Skin of body (tissue), 2 donors: Measurements from ENCODE around the gene RCBTB2. TPM values are rescaled to one million over a fixed set of nuclear protein-coding genes. Genes with fewer than 3 reads are reported as not detected.

ENCODE experiments used
- DNase-seq: peaks from one replicate; lab custom pipeline; 2025; lab: John Stamatoyannopoulos, UW
- total RNA-seq: library from RNA; depleted of rRNA; stranded (reverse); fragments of >200 nt; gene quantifications from one replicate; pipeline ENCODE4 v1.2.3, GENCODE V29; 2014

RCBTB2 gene
- total RNA-seq, 1 donor from 2014 or later, result 12.5 TPM

DNA sequence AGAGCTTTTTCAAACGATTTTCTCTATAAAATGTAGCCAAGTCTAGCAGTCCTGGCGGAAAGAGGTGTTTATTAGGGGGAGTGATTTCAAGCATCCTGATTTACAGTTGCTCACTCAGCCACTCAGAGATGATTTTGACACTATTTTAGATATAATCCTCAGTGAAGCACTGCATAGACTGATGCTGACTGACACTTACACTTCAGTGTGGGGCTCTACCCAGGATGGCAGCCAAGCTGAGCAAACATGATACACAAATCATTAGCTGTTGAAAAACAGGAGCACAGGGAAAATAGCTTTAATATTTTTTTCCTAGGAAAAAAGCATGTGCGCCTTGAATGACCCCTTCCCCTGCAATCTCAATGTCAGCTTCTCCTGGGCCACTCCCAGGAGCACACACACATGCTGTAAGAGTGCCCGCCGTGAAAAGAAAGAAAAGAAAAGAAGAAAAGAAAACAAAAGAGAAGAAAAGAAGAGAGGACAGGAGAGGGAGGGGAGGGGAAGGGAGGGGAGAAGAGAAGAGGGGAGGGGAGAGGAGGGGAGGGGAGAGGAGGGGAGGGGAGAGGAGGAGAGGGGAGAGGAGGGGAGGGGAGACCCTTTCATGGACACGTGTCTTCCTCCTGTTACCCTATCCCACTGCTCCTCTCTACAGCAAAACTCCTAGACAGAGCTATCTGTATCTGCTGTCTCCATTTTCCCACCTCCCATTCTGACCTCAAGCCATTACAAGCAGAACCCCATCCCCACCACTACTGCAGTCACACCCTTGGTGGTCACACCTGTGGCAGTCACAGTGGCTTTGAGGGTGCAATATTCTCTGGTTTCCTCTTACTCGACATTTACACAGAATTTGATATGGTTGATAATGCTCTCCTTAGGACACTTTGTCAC lies 36.4 kb downstream of the RCBTB2 start:
- no peak for DNase-seq

DNA sequence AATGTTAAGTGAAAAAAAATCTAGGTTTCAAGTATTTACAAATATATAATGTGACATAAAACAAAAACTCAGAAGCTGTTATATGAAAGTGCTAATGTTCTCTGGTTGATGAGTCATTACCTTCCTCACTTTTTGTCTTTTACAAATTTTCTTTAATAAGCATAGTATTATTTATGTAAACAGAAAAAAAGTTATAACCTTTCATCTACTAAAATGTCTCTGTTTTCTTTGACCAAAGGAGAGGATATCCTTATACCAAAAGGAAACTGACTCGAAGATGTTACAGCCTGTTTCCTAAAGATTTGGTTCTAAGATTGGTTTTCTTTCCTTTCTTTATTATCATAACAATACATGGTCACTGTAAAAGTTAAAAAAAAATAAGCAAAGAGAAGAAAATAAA lies 38.0 kb downstream of the RCBTB2 start:
- no peak for DNase-seq

DNA sequence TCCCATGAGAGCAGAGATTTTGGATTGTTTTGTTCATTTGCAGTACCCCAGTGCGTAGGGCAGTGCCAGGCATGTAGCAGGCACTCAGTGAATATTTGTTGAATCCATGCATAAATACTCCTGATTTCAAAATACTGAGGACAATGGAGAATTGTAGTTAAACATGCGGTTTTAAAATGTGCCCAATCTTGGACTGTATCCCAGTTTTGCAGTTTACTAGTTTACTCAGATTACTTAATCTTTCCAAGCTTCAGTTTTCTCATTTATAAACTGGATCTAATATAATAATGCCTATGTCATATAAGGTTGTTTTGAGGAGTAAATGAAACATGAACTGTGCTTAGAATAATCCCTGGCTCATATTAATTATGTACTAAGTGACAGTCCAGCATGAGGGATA lies 39.0 kb downstream of the RCBTB2 start:
- no peak for DNase-seq

DNA sequence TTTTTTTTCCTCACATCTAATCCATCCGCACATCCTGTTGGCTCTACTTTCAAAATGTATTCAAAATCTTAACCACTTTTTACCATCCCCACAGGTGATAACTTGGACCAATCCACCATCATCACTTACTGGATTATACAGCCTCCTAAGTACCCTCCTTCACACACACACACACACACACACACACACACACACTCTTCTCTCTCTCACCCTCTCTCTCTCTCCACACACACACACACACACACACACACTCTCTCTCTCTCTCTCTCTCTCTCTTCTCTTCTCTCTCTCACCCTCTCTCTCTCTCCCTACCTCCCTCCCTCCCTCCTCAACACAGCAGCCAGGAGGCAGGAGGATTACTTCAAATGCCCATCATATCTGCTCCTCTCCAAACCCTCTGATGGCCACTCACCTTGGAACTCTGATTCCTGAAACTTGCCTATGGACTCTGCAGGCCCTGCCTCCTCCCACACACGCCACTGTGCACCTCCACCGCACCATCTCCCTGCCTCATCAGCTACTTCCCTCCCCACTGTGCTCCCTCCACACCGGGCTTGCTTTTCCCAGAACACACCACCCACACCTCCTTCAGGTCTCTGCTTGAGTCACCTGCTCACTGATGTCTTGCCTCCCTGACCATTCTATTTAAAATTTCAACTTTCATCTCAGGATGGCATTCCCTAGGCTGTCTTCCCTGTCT lies 39.7 kb downstream of the RCBTB2 start:
- peak; percentile 34 for DNase-seq

DNA sequence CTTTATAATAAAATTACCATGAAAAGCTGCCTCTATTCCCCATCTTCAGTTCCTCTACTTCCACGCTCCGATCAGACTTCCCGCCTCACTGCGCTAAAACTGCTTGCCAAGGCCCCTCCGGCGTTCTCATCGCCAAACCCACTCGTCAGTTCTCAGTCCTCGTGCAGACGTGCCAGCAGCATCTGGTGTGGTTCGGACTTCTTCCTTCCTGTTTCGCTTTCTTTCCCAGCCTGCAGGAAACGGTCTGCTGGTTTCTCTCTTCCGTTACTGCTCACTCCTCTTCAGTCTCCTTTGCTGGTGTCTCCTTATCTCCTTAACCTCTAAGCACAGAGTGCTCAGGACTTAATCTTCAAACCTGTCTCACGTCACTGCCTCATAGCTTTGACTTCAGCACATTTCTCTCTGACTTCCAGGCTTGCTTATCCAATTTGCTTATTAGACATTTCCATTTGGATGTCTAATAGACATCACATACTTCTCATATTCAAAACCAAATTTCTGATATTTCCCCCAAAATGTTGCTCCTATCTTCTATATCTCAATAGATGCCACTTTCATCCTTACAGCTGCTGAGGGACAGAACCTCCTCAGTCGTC lies 40.3 kb downstream of the RCBTB2 start:
- DNase-seq, result peak; percentile 57

DNA sequence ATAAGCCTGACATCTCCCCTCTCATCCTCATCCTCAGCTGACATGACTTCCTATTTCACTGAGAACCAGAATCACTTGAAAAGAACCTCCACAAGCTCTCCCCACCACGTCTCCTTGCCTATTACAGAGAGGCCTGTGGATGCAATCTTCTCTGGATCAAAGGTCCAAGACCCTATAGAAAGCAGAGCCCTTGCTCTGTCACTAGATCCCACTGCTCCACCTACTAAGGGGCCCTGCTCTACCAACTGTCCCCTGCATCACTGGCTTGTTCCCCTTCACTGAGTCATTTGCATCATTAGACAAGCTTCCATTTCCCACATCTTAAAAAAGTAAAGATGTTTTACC lies 40.8 kb downstream of the RCBTB2 start:
- DNase-seq, result no peak

DNA sequence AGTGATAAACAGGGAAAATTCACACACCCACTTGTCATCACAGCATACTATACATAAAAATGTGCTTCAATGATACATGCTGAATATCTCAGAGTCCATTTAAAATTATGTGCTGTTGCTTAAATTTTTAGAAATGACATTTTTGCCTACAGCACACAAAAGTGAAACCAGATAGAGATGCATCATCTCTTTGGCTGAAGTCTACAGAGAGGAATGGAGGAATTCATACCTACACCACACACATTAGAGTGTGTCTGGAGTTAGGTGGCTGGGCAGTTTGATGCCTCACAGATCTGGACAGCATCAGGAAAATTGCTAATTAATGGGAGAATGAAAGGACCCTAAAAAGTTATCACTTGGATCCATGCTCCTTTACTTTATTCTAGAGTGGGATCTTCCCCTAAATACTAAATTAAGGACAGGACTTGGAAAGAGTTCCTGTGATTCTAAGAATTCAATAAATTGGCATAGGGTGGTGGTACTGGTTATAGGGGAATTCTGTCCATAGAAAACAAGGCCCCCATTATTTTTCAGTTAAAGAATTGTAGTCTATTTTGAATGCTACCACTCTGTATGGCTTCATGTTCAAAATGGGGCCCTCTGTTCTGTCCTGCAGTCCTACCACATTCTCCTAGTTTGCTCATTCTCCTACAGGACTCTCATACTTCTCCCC lies 41.3 kb downstream of the RCBTB2 start:
- no peak for DNase-seq

DNA sequence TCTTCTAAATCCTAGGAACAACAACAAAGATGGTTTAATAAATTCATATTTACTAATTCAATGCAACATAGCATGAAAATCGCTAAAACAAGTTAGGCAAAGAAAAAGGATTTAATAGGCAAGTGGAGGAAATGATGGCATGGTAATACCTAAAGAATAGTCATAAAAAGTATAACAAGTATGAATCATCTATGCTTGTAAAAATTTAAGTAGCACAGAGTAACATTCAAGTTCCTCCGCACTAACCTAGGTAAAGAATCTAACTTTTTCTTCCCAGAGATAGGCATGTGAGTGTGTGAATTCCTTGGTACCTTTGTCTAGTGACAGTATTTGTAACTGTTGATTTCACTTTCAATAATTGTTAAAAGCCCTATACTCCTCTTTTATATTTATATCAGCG lies 42.6 kb downstream of the RCBTB2 start:
- DNase-seq, result no peak

DNA sequence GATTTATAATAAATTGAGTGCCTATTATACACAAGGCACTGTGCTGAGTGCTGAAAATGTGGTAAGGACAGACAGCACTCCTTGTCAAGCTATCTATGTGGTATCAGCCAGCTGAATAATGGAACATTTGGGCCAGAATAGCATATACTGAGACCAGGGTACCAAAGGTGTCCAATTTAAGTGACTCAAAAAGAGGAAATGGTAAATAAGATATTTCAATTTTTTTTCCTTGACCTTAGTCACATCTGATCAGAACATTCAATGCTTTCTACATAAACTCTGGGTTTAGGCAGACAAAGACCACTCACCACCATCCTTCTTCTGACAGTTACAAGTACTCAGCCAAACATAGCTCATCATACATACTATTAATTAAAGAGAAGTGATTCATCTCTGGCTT lies 43.2 kb downstream of the RCBTB2 start:
- DNase-seq, result no peak

DNA sequence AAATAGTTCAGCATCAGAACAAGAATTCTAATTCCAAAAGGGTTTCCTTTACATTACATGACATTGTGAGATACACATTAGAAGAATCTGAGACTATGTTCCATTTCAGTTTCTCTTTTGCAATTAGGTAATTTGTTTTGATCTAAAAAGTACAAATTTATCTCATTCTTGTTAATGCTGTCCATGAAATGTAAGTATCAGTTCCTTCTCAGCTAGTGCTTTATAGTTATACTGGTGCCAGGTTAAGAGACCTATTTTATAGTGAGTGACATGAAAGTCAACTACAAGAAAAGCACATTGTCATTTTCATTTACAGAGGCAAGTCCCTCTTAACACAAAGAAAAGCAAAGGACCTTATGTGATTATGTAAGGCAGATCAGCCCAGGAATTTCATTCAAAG lies 43.9 kb downstream of the RCBTB2 start:
- no peak for DNase-seq

DNA sequence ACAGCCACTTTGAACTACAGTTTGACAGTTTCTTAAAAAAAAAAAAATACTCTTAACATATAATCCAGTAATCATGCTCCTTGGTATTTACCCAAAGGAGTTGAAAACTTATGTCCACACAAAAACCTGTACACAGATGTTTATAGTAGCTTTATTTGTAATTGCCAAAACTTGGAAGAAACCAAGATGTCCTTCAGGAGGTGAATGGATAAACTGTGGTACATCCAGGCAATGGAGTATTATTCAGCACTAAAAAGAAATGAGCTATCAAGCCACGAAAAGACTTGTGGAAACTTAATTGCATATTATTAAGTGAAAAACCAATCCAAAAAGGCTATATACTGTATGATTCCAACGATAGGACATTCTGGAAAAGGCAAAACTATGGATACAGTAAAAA lies 44.9 kb downstream of the RCBTB2 start:
- no peak for DNase-seq

DNA sequence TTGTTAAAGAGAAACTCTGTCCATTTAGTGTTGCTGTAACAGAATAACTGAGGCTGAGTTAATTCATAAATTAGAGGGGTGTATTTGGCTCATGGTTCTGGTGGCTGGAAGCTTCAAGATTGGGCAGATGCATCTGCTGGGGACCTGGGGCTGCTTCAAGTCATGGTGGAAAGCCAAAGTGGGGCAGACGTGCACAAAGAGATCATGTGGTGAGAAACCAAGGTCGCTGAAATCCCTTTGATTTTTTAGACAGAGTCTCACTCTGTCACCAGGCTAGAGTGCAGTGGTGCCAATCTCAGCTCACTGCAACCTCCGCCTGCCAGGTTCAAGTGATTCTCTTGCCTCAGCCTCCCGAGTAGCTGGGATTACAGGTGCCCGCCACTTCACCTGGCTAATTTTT lies 46.0 kb downstream of the RCBTB2 start:
- no peak for DNase-seq

DNA sequence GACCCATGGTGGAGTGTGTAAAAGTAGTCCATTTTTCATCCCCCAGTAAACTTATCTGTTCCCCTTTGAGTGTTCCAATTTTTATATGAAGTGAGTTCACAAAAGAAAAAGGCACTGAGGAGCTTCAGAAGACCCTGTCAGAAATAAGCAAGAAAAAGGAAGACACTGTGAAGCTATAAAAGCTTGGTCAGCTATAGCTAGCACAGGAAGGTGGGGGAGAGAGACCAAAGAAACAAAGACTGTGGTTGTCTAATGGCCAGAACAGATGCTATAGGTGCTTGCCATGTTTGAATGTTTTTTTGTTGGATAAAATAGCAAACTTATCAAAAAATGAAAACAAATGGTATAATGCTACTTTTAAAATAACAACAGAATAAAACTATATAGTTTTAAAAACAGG lies 46.5 kb downstream of the RCBTB2 start:
- DNase-seq, result no peak

DNA sequence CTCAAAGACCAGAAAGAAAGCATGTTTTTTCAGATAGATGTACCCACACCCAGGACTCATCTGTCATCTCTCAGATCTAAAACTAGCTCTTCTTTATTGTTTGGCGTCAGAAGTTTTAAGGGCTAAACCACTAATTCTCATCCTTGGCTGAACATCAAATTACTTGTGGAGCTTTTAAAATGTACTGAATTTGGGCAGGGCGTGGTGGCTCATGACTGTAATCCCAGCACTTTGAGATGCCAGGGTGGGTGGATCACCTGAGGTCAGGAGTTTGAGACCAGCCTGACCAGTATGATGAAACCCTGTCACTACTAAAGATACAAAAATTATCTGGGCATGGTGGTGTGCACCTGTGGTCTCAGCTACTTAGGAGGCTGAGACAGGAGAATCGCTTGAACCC lies 47.4 kb downstream of the RCBTB2 start:
- no peak for DNase-seq

DNA sequence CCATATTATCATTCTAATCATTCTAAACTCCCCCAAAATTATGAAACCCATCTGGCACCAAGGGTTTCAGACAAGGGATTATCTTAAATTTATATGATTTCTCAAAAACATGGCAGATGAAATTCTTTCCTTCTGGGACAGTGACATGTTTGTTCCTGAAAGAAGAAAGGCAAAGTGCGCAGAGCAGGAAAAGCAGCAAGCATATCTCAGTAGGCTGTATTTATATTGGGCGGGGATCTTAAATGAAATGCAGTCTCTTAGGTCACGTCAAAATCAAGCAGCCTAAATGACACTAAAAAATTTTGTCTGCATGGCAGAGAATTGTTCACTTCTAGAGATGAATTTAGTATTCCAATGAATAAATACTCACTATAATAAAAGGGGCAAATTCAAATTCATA lies 49.3 kb downstream of the RCBTB2 start:
- no peak for DNase-seq

DNA sequence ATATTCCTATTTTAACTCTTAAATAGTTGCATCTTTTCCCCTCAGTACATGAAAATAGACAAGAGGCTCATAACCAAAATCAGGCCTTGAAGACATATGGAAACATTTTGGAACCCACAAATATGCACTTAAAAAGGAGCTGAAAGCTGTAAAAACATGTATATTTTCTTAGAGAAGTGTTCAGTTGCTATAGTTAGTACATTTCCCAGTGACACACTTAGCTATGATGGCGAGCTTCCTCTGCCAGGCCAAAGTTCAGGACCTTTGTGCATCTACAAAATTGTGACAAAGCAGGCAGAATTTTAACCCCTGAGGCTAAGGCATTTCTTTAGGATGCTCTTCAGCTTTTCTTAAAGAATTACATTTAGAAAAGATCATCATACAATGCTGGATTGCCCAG lies 54.5 kb downstream of the RCBTB2 start:
- peak; percentile 74 for DNase-seq

DNA sequence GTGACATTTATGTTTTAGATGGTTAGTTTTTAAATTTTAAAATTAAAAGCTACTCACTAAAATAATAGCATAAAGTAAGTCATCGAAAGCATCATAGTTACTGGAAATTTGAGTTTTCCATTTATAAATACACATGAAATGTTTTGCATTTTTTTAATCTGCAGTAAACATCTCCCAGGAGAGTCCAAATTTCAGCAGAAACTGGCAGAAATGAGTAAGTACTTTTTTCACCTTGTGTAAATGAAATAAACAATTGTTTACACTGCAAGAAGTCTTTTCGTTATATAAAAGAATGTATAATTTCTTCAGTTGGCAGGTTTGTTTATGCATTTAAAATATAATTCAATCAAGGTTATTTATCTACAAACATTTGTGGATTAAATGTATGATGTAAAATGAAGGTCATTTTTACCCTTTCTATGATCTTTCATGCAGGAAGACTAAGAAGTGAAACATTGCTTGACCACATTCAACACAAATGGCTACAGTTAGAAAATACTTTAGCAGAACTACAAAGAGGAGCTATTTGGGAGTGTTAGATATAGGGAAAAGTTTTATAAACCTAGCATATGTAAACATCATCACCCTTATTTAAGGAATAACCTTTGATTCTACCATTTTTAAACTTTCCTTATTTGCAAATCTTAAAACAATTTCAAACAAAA lies 55.6 kb downstream of the RCBTB2 start:
- DNase-seq, result no peak

DNA sequence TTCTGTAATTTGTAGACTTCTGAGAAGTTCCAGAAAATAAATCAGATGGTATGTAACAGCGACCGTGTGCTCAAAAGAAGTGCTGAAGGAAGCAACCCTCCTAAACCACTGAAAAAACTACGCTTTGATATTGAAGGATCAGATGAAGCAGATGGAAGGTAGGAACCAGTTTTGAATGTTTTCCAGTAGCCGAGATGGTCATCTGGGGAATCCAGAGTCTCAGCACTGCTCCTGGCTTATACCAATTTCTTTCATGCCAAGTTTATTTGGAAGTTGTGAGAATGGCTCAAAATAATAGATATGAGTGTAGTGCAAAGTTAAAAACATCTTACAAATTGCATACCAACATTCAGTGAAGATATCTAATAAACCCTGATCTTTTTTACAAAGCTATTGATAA lies 56.2 kb downstream of the RCBTB2 start:
- DNase-seq, result no peak

DNA sequence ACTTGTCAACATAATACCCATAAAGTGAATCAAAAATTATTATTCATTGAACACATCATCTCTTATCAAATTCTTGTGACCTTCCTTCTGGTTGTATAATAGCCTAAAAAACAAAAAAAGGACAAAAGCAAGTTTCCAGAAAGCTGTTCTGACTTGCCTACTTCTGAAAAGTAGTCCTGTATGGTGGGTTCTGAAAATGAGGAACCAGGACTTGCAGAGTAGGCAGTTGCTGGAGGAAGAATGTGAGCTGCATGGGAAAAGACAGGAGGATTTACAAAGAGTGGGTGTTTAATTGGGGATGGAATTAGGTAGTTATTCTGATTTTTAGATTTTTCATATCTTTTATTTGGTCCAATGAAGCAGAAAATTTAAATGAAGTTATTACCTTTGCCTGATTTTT lies 56.7 kb downstream of the RCBTB2 start:
- no peak for DNase-seq

DNA sequence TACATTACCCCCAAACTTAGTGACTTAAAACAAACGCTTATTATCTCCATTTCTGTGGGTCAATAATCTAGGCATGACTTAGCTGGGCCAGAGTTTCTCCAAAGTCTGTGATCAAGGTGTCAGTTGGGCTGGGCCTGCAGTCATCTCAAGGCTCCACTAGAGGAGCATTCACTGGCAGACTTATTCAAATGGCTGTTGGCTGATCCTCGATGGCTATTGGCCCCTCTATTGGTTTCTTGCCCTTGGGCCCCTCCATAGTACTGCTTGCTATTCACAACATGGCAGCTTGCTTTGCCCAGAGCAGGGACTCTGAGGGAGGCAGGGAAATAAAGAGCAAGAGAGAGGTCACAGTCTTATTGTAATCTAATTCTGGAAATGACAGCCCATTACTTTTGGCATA lies 57.6 kb downstream of the RCBTB2 start:
- no peak for DNase-seq

DNA sequence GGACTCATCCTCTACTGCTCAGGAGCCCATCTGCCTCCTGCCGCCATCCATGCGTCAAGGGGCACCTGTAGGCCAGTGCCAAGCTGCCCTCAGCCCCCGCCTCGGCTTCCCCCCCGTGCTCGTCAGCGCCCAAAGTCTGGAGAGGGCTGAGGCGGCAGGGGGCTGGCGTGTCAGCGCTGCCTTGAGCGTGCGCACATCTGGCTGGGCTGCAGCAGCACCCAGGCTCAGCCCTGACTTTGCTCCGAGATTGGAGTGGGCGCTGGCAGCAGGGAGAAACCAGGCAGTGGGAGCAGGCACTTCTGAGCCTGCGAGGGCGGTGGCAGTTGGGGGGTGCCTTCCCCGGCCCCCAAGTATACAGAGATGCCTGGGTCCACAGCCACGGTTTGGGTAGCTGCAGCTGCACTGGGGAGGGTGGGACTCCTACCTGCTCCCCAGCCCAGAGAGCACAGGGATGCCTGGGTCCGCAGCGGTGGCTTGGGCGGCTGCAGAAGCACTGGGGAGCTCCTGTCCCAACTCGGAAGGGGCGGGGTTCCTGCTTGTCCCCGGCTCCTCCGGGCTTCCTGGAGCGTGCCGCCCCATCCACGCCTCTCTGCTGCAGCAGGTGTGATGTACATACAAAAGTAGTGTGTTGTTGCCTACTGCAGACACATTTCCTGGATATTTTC lies 75.2 kb downstream of the RCBTB2 start:
- DNase-seq, result no peak
